ENCODE measurements around the gene TNRC6C.

Gene TNRC6C

DNA sequence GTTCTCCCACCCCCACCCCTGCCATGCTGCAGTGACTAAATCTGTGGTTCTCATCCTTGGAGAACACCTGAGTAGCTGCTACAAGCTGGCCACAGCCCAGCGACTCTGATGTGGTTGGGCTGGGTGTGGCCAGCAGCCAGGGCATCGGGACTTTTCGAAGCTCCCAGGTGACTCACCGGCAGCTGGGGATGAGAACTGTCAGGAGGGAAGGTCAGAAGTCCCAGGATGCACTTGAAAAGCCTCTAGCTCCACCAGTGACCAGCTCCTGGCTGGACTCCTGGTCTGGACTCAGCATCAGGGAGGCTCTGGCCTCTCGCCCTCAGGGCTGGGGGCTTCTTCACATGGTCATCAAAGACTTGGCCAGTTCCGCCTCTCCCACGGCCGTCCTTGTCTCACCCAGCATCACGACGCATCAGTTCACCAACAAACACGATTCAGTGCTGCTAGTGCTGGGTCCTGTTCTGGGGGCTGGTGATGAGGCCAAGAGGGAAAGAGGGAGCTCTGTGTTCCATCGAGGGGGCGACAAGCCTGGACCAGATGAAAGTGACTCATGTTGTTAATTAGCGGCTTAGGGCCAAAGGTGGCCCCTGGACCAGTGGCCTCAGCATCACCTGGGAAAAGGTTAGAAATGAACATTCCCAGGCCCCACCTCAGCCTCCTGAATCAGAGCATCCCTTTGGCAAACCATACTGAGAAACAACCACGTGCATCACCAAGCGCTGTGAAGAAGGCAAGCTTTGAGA lies 183.8 kb downstream of the TNRC6C start:
- no peak for DNase-seq

DNA sequence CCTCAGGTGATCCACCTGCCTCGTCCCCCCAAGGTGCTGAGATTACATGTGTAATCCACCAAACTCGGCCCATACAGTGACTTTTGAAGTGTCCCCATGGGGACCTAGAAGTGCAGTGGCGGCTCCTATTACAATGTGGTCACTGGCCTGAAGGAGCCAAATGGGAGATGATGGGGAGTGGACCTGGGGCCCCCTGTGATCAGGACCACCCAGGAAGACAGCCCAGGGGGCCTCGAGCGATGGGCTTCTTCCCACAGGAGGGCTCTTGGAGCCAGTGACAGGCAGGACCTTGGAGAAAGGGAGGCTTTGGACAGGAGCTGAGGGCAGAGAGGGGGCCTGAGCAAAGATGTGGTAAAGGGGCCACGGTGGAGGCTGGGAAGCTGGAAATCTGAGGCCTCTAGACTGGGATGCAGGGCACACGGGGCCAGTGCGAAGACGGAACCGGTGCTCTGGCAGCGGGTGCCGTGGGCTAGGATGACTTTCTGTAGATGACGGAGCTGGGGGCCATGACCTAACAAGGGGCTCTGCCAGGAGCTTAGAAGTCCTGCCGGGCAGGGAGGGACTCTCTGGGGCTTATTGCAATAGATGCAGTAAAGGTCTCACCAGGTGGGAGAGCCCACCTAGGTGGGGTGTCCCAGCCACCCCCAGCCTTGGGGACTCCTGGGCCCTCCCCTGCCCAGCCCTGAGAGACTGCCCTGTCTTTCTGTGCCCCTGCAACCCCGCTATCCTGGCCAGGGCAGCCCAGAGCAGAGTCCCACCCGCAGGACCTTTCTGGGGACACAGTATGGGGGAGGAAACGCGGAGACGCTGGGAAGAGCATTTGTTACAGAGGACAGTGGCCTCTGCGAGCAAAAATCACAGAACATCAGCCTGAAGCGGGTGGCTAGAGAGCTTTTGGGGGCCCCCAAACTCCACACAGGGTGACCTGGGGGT lies 185.0 kb downstream of the TNRC6C start:
- DNase-seq = no peak

DNA sequence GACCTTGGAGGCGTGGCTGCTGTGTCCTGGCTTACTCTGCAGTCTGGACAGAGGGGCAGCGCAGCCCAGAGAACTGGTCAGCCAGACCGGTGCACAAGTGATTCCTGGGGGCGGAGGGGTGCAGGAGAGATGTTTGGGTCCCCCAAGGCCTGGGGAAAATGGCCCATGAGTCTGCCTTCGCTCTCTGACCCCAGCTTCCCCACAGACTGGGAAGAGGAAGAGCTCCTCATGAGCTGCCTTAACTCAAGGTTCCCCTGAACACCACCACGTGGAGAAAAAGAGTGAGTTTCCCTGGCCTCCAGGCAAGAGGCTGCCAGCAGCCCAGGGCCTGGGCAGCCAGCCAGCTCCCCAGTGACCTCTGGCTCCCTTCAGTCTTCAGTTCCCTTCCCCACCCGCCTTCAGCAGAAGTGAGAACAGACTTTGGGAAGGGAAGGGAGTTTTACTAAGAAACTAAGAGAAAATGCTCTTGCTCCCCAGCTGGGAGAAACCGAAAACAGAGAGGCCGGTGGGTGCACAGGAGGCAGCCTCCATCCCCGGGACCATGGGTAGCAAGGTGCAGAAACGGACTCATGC lies 185.7 kb downstream of the TNRC6C start:
- DNase-seq = no peak

DNA sequence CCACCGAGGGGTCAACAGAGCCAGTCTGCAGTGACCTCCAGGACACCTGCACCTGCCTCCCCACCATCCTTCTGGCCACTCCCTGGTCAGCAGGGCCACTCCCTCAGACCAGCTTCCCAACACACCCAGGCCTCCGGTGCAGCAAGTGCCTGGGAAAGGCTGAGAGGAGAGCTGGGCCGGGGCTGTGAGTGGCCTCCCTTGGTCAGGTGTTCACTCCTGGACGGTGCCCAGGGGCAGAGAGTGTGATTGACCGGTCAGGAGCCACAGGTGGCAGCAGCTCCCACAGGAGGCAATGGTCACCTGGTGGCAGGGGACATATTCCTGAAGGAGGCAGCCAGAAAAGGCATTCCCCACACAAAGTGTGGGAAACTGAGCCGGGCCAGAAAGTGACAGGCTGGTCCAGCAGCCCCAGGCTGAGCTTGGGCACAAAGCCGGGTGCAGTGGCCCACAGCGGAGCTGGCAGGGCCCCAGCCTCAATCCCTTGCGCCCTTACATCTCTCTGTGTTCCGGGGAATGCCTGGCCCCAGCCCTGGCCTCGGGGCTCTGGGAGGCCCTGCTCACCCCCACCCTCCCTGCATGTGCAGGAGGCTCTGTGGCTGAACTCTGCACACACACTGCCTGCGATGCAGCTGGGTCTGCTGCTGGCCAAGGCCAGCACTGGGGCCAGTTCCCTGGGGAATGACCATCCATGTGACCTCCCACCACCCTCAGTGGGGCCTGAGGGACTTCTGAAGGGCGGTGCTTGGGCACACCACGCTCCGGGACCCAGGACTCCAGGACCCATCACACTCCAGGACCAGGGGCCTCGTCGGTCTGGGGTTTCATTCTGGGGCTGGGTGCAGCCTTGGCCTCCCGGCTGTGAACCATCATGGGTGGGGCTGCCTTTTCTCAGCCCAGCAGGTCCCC lies 186.5 kb downstream of the TNRC6C start:
- no peak for DNase-seq

DNA sequence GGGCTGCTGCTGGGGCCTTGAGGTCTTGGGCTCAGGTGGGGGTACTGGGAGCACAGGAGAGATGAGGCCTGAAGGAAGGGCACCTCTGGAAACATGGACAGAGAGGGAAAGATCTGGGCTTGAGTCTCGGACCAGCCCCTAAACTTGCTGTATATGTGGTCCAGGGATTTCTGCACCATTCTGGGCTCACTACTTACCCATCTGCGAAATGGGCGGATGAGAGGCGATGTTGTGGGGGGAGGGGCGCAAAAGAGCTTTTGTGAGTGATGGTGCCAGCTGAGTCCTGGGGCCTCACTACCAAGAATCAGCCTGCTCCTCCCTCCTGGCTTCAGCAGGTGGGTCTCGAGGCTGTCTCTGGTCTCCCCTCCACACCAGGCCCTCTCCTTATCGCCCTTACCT lies 188.0 kb downstream of the TNRC6C start:
- no peak for DNase-seq

DNA sequence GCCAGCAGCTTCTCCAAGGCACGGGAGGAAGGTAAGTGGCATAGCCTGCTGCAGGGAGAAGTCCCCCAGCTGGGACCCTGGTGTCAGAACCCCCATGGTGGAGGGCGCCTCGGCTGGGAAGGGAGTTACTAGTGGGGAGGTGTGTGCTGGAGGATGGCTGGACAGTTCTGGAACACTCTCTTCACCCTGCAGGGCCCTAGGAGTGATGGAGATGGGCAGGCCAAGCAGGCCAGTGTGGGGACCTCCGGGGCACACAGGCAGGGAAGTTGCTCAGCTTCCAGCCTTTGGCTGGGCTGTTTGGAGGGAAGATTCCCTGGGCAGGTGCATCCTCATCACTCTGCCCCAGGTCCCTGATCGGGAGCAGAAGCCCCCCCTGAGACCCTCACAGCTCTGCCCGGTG lies 188.4 kb downstream of the TNRC6C start:
- DNase-seq = no peak

DNA sequence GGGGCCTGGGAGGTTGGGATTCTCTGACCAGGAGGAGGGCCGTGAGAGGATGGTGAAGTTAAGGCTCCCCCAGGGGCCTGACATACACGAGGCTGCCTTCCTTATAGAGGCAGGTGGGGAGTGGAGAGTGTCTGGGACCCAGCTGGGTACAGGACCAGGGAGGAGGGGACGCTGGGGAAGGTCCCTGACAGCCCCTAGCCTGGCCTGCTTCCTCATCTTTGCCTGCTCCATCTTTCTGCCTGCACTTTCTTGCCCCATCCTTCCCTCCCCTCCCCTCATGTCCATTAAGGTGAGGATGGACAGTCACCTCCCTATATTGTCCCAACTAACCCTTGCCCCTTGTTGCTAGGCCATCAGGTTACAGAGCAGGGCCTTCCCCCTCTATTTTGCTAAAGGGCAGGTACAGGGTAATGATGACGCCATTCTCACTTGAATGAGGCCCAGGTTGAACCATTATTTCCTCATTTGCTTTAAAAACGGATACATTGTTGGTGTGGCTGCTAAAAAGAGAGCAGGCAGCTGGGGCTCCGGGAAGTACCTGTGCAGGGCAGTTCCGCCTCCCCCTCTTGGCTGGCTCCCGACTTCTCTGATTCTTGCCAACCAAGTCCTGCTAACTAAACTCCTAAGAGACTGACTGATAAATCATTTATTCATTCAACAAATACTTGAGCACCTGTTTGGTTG lies 189.0 kb downstream of the TNRC6C start:
- no peak for DNase-seq

DNA sequence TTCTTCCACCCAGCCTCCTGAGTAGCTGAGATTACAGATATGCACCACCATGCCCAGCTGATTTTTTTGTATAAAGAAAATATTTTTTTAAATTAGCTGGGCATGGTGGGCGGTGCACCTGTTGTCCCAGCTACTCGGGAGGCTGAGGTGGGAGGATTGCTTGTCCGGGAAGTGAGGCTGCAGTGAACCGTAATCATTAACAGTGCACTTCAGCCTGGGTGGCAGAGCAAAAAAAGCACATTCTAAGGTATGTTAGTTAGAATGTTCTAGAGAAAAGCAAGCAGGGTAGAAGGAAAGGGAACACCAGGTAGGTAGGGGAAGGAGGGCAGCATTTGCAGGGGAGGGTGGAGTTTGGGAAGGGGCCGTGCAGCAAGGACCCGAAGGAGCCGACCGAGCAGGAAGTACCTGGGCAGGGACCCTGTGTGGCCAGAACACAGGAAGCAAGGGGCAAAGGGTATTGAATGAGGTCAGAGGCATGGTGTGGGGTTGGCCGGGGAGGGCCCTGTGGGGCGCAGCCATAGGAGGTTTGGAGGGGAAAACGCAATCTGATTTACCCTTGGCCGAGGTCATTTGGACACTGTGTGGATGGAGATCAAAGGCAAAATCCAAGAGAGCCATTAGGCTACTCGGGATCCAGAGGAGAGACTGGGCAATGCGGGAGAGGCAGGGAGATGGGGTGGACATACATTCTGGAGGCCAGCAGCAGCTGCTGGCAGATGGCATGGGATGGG lies 189.9 kb downstream of the TNRC6C start:
- DNase-seq = no peak

DNA sequence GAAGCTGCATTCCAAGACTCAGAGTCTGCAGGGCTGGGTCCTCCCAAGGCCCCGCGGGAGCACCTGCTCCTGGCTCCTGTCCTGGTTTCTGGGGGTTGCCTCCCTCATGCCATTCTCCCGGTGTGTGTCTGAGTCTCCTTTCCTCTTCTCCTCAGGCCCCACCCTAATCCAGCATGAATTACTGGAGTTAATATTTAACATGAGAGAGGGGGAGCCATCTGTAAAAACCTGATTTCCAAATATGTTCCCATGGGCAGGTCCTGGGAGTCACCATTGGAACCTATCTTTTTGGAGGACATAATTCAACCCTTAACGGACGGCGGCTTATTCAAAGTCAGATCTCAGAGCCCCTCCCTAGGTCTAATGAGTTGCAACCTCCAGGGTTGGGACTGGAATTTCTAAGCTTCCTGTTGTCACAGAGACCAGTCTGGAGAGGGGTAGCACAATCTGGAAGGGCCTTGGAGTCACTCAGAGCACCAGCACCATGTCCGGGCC lies 193.1 kb downstream of the TNRC6C start:
- no peak for DNase-seq

DNA sequence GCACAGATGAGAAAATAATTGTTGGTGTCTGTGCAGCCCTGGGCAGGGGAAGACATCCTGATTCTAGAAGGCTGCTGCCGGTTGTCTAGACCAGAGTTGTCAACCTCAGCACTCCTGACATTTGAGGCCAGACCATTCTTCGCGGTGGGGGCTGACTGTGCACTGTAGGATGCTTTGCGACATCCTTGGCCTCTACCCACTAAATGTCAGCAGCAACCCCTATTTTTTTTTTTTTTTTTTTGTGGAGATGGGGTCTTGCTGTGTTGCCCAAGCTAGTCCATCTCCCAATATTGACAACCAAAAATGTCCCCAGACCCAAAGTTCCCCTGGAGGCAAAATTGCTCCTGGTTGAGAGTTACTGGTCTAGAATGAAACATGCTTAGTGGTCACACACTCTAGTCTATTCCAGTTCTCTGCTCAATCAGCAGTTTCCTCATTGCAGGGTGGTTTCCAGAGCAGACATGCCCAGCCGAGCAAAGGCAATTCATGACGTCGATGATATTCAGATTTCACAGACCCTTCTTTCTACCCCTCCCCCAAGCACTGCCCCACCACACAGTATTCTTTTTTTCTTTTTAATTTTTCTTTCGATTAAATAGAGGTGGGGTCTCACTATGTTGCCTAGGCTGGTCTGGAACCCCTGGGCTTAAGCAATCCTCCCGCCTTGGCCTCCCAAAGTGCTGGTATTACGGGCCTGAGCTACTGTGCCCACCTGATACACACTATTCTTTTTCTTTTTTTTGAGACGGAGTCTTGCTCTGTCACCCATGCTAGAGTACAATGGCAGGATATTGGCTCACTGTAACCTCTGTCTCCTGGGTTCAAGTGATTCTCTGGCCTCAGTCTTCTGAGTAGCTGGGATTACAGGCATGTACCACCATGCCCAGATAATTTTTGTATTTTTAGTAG lies 196.7 kb downstream of the TNRC6C start:
- no peak for DNase-seq

Data from stimulated activated CD4-positive, alpha-beta T cell treated with anti-CD3 and anti-CD28 coated beads, Interleukin-4, amount 100 ng/mL, for 4 hours (primary cell).